Stimulated activated CD8-positive, alpha-beta memory T cell treated with anti-CD3 and anti-CD28 coated beads, Interleukin-12 subunit alpha, Interleukin-12 subunit beta, amount 100 ng/mL, for 24 hours (primary cell): ENCODE results near the gene NOX1.
"Not testable (repeated sequence)": the region's sequence is repeated elsewhere in the genome, so short reads cannot be mapped to it uniquely, and the experiment has no call there.

Experiments used
- DNase-seq: peaks from one replicate; pipeline ENCODE4 v3.0.0-alpha.2; 2020; ENCODE audit errors: extremely low read depth

NOX1 gene

GRCh38 chrX:100819534-100819836, 54.7 kb downstream of the NOX1 start:
- no peak for DNase-seq

- DNase-seq, result no peak
These were observed 56.8 kb downstream of the NOX1 start for GRCh38 chrX:100817340-100817739.

- no peak for DNase-seq
These were observed 61.7 kb downstream of the NOX1 start for GRCh38 chrX:100812216-100813158.

- not testable (repeated sequence) for DNase-seq
These were observed 65.9 kb downstream of the NOX1 start for GRCh38 chrX:100808265-100808664.

- DNase-seq, result no peak
These were observed 69.4 kb downstream of the NOX1 start for GRCh38 chrX:100804780-100805179.

- DNase-seq, result no peak
These were observed 71.3 kb downstream of the NOX1 start for GRCh38 chrX:100802843-100803242.

GRCh38 chrX:100798484-100799214, 75.5 kb downstream of the NOX1 start:
- no peak for DNase-seq

DNA sequence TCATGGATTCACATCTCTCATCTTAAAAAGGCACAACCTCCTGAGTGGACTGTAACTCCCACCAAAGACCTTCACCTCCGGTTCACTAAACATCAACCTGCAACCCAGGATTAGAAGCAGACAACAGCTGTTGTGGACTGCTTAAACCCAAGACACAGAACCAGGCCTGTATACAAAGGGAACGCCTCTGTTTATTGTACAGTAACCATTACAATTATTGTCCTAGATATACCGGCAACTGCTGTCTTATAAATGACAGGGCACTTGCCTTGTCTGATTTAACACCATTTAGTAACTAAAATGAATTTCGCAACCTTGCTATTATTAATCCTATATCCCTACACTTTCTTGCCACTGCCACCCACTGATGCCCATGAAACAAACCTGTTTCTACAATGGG, 76.8 kb downstream of the NOX1 start:
- DNase-seq, result no peak

- not testable (repeated sequence) for DNase-seq
These were observed 77.8 kb downstream of the NOX1 start for GRCh38 chrX:100796371-100796770.
